Mesenchymal stem cell (in vitro differentiated cells and primary cell): Measurements from ENCODE around the gene GPHN.
A peak's percentile ranks its signal among the peaks of the same experiment; 100 is the strongest.

Experiments used
- DNase-seq: peaks from one replicate; pipeline ENCODE4 v3.0.0-alpha.2; 2013
- H2AFZ ChIP-seq: one replicate; pipeline ENCODE4 v1.6.1; 2013; ENCODE audit warnings: low read depth, mild to moderate bottlenecking, control low read depth, inconsistent platforms, low read length, moderate library complexity
- H2AK5ac ChIP-seq: 2 replicates; pipeline ENCODE4 v1.6.1; 2013; ENCODE audit warnings: low read length, moderate library complexity, mild to moderate bottlenecking, inconsistent platforms; ENCODE audit not compliant: severe bottlenecking
- H2BK120ac ChIP-seq: one replicate; pipeline ENCODE4 v1.6.1; 2013; ENCODE audit warnings: low read depth, mild to moderate bottlenecking, inconsistent platforms, low read length, moderate library complexity
- H2BK12ac ChIP-seq, 2 experiments: one replicate each; pipeline ENCODE4 v1.6.1; 2013; ENCODE audit warnings: inconsistent platforms in 2 of 2, low read length in 2 of 2, mild to moderate bottlenecking in 2 of 2, moderate library complexity in 2 of 2, control low read depth in 1 of 2
- H2BK15ac ChIP-seq: one replicate; pipeline ENCODE4 v1.6.1; 2013; ENCODE audit warnings: mild to moderate bottlenecking, low read depth, inconsistent platforms; ENCODE audit not compliant: poor library complexity, severe bottlenecking
- H2BK5ac ChIP-seq: 2 replicates; pipeline ENCODE4 v1.6.1; 2013; ENCODE audit warnings: low read depth, mild to moderate bottlenecking, low read length, control low read depth, inconsistent platforms; ENCODE audit not compliant: poor library complexity, severe bottlenecking
- H3K14ac ChIP-seq, 2 experiments: one replicate each; pipeline ENCODE4 v1.6.1; 2013; ENCODE audit warnings: inconsistent platforms in 2 of 2, low read length in 2 of 2, control low read depth in 1 of 2, mild to moderate bottlenecking in 1 of 2, moderate library complexity in 1 of 2
- H3K18ac ChIP-seq, 2 experiments: one replicate each; pipeline ENCODE4 v1.6.1; 2013; ENCODE audit warnings: inconsistent platforms in 2 of 2, low read length in 2 of 2, control low read depth in 1 of 2, low read depth in 1 of 2, mild to moderate bottlenecking in 1 of 2
- H3K23ac ChIP-seq, 2 experiments: one replicate each; pipeline ENCODE4 v1.6.1; 2013; ENCODE audit warnings: inconsistent platforms in 2 of 2, low read length in 2 of 2, mild to moderate bottlenecking in 2 of 2, moderate library complexity in 2 of 2, control low read depth in 1 of 2
- H3K27ac ChIP-seq: 2 replicates; pipeline ENCODE4 v1.5.1; 2013; ENCODE audit warnings: mild to moderate bottlenecking, moderate library complexity, low read length, control low read depth, inconsistent platforms; ENCODE audit not compliant: poor library complexity, severe bottlenecking
- H3K27me3 ChIP-seq, 2 experiments: 2 replicates each; pipeline versions ENCODE4 v1.6.1 to v1.7.0; 2013; ENCODE audit warnings: low read length in 2 of 2, mild to moderate bottlenecking in 2 of 2, moderate library complexity in 2 of 2, control low read depth in 1 of 2, inconsistent platforms in 1 of 2; ENCODE audit not compliant: control insufficient read depth in 1 of 2, insufficient read depth in 1 of 2
- H3K36me3 ChIP-seq, 2 experiments: 2 replicates each; pipeline versions ENCODE4 v1.6.1 to v1.7.0; 2013; ENCODE audit warnings: low read length in 2 of 2, control low read depth in 1 of 2, inconsistent platforms in 1 of 2, low read depth in 1 of 2, mild to moderate bottlenecking in 1 of 2; ENCODE audit not compliant: insufficient read depth in 2 of 2, control insufficient read depth in 1 of 2
- H3K4ac ChIP-seq, 2 experiments: one replicate each; pipeline ENCODE4 v1.6.1; 2013; ENCODE audit warnings: inconsistent platforms in 2 of 2, low read length in 2 of 2, mild to moderate bottlenecking in 2 of 2, moderate library complexity in 2 of 2, control low read depth in 1 of 2, low read depth in 1 of 2
- H3K4me1 ChIP-seq: 2 replicates; pipeline ENCODE4 v1.6.1; 2013; ENCODE audit warnings: low read depth, low read length, control low read depth; ENCODE audit not compliant: control insufficient read depth, insufficient read depth
- H3K4me2 ChIP-seq: 2 replicates; pipeline ENCODE4 v1.6.1; 2013; ENCODE audit warnings: low read length, mild to moderate bottlenecking, inconsistent platforms; ENCODE audit not compliant: poor library complexity, severe bottlenecking
- H3K4me3 ChIP-seq, 2 experiments: 2 replicates each; pipeline versions ENCODE4 v1.5.1 to v1.7.0; 2013; ENCODE audit warnings: low read length in 2 of 2, mild to moderate bottlenecking in 2 of 2, control low read depth in 1 of 2, low read depth in 1 of 2; ENCODE audit not compliant: insufficient read depth in 1 of 2
- H3K79me1 ChIP-seq: replicated peaks from 2 replicates; pipeline ENCODE4 v1.6.1; 2013; ENCODE audit warnings: mild to moderate bottlenecking, control low read depth, low read length, inconsistent platforms; ENCODE audit not compliant: poor library complexity, severe bottlenecking
- H3K9ac ChIP-seq: 2 replicates; pipeline ENCODE4 v1.7.0; 2013; ENCODE audit warnings: mild to moderate bottlenecking, low read length, moderate library complexity
- H3K9me3 ChIP-seq: 2 replicates; pipeline ENCODE4 v1.7.0; 2013; ENCODE audit warnings: mild to moderate bottlenecking, low read length; ENCODE audit not compliant: control insufficient read depth
- H4K8ac ChIP-seq: one replicate; pipeline ENCODE4 v1.6.1; 2013; ENCODE audit warnings: inconsistent platforms, mild to moderate bottlenecking, low read length, moderate library complexity
- H4K91ac ChIP-seq: one replicate; pipeline ENCODE4 v1.6.1; 2013; ENCODE audit warnings: mild to moderate bottlenecking, low read length, inconsistent platforms
- WGBS: methylation state at CpG from one replicate; pipeline ENCODE4 v1.1.7; 2013; ENCODE audit warnings: mixed read lengths; 5-methylcytosine and 5-hydroxymethylcytosine counted together

Gene GPHN

DNA sequence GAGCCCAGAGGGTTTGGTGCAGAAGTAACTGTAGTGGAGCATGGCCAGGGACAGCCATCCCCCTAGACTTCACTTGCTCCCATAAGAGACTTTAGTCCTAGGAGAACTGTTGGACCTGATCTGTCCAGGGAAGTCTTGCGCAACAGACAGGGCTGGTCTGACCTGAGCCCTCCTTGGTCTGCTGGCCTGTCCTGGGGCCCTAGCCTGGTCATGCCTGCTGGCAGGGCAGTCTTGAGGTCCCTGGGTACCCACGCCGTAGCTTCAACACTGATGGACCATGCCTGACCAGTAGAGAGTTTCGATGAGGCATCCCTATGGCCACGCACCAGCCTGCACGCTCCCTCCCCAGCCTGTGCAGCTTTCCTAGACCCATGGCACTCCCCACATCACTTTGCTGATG, 305.7 kb downstream of the GPHN start:
- Histone ChIP-seq H3K4me3 (peak overlapping the region in 1 of 2 experiments; percentile 5), H4K8ac (no peak overlapping the region), H2BK15ac (no peak overlapping the region), H3K27ac (no peak overlapping the region), H2BK12ac (no peak overlapping the region), H2BK120ac (no peak overlapping the region), H3K9me3 (peaks cover 42% of the 10 kb centered on the region), H3K23ac (no peak overlapping the region), H2AFZ (no peak overlapping the region), H3K18ac (no peak overlapping the region), H3K79me1 (no peaks in the 10 kb centered on the region), H3K36me3 (peaks cover 0 to 11% of the 10 kb centered on the region in 2 experiments), H2BK5ac (no peak overlapping the region), H3K4me2 (no peak overlapping the region), H2AK5ac (no peak overlapping the region), H3K4me1 (no peaks in the 10 kb centered on the region), H3K4ac (no peak overlapping the region), H3K14ac (no peak overlapping the region), H3K9ac (no peak overlapping the region), H3K27me3 (no peaks in the 10 kb centered on the region), H4K91ac (no peak overlapping the region)
- WGBS: 98% methylated on average over 6 of the region's 6 CpGs
- no peak for DNase-seq

DNA sequence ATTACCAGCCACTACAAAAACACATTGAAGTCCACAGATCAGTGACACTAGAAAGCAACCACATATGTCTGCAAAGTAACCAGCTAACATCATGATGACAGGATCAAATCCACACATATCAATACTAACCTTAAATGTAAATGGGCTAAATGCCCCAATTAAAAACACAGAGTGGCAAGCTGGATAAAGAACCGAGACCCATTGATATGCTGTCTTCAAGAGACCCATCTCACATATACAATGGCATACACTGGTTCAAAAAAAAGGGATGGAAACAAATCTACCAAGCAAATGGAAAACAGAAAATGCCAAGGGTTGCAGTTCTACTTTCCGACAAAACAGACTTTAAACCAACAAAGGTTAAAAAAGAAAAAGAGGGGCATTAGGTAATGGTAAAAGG, 307.7 kb downstream of the GPHN start:
- no peak overlapping the region for H2BK120ac ChIP-seq
- no peak overlapping the region for H3K14ac ChIP-seq
- no peak overlapping the region for H2BK15ac ChIP-seq
- H3K36me3 ChIP-seq: peaks cover 0 to 11% of the 10 kb centered on the region in 2 experiments
- H3K4me2 ChIP-seq: no peak overlapping the region
- no peak overlapping the region for H3K27ac ChIP-seq
- H2BK12ac ChIP-seq: no peak overlapping the region
- no peaks in the 10 kb centered on the region for H3K4me1 ChIP-seq
- no peak overlapping the region for H3K4ac ChIP-seq
- no peak overlapping the region for H3K9ac ChIP-seq
- no peak for DNase-seq
- WGBS: 92% methylated on average over 1 of the region's 2 CpGs
- no peak overlapping the region for H3K18ac ChIP-seq
- no peaks in the 10 kb centered on the region for H3K27me3 ChIP-seq
- peaks cover 42% of the 10 kb centered on the region for H3K9me3 ChIP-seq
- H4K91ac ChIP-seq: no peak overlapping the region
- H3K79me1 ChIP-seq: no peaks in the 10 kb centered on the region
- no peak overlapping the region for H2BK5ac ChIP-seq
- no peak overlapping the region for H4K8ac ChIP-seq
- H3K4me3 ChIP-seq: no peak overlapping the region
- no peak overlapping the region for H2AK5ac ChIP-seq
- H2AFZ ChIP-seq: no peak overlapping the region
- H3K23ac ChIP-seq: no peak overlapping the region

DNA sequence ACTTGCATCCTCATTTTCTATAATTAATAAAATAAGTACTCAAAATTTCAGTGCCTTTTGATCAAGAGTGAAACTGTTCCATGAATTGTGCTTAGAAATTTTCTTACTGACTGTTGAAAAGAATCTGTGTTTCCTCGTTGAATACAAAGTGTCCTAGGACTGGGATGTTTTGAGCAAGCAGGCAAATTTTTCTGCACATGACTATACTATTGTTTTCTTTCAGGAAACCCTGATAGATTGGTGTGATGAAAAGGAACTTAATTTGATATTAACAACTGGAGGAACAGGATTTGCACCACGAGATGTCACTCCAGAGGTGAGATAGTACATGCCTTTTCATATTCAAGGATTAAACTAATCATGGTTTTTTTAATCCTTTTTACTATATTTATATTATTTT, 316.3 kb downstream of the GPHN start:
- H3K9me3 ChIP-seq: no peaks in the 10 kb centered on the region
- H3K4me2 ChIP-seq: no peak overlapping the region
- no peak overlapping the region for H4K91ac ChIP-seq
- H3K18ac ChIP-seq: no peak overlapping the region
- H3K36me3 ChIP-seq: no peaks in the 10 kb centered on the region
- no peaks in the 10 kb centered on the region for H3K4me1 ChIP-seq
- no peak overlapping the region for H3K27ac ChIP-seq
- no peak overlapping the region for H2AK5ac ChIP-seq
- H2BK120ac ChIP-seq: no peak overlapping the region
- no peaks in the 10 kb centered on the region for H3K27me3 ChIP-seq
- 89% methylated on average over 1 of the region's 2 CpGs for WGBS
- no peaks in the 10 kb centered on the region for H3K79me1 ChIP-seq
- no peak overlapping the region for H4K8ac ChIP-seq
- H3K4me3 ChIP-seq: no peak overlapping the region
- no peak overlapping the region for H3K9ac ChIP-seq
- no peak overlapping the region for H2BK5ac ChIP-seq
- no peak overlapping the region for H3K23ac ChIP-seq
- H3K4ac ChIP-seq: no peak overlapping the region
- no peak overlapping the region for H3K14ac ChIP-seq
- no peak overlapping the region for H2BK15ac ChIP-seq
- H2BK12ac ChIP-seq: no peak overlapping the region
- DNase-seq: no peak
- H2AFZ ChIP-seq: no peak overlapping the region

DNA sequence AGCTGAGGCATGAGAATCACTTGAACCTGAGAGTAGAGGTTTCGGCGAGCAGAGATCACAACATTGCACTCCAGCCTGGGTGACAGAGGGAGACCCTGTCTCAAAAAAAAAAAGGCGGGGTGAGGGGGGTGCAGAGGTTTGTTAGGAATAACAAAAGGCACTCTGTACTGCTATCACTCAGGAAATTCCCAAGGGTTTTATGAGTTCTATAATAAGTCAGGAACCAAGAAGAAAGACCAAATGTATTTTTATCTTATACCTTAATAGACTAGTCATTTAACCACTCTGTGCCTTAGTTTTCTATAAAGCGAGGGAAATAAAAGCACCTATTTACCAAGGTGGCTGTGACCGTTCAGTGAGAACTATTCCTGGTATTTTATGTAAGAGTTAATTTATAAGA, 319.2 kb downstream of the GPHN start:
- Histone ChIP-seq H2AK5ac (no peak overlapping the region), H3K18ac (no peak overlapping the region), H3K9me3 (no peaks in the 10 kb centered on the region), H2BK120ac (no peak overlapping the region), H3K4me2 (no peak overlapping the region), H2BK5ac (no peak overlapping the region), H2BK12ac (no peak overlapping the region), H2BK15ac (no peak overlapping the region), H3K4me3 (no peak overlapping the region), H3K79me1 (peaks cover 2% of the 10 kb centered on the region), H3K9ac (no peak overlapping the region), H3K27ac (no peak overlapping the region), H3K27me3 (no peaks in the 10 kb centered on the region), H2AFZ (no peak overlapping the region), H3K4me1 (no peaks in the 10 kb centered on the region), H3K14ac (no peak overlapping the region), H3K4ac (no peak overlapping the region), H4K8ac (no peak overlapping the region), H3K36me3 (no peaks in the 10 kb centered on the region), H3K23ac (no peak overlapping the region), H4K91ac (no peak overlapping the region)
- no peak for DNase-seq
- WGBS: 100% methylated on average over 3 of the region's 5 CpGs
